Right renal cortex interstitium (tissue), 3 donors: ENCODE data around the gene TMEM232. TPM values are rescaled to one million over a fixed set of nuclear protein-coding genes. Genes with fewer than 3 reads are reported as not detected.
A peak's percentile ranks its signal among the peaks of the same experiment; 100 is the strongest.

ENCODE experiments used
- DNase-seq, 3 donors: peaks; one replicate each; pipeline ENCODE4 v3.0.0-alpha.2; 2013; ENCODE audit warnings: low read depth in 3 of 3, low spot score in 2 of 3
- polyA plus RNA-seq, 3 donors: library from polyadenylated mRNA; unstranded; fragments of 120-200 nt; gene quantifications; one replicate each; pipeline ENCODE4 v1.2.1, GENCODE V29; 2013; ENCODE audit not compliant: insufficient read length in 3 of 3

Gene TMEM232
- polyA plus RNA-seq, 3 donors, result 7.0 to 8.7 (median 7.8) TPM

- DNase-seq, result no peak
These were observed 287.2 kb downstream of the TMEM232 start for GRCh38 chr5:110439296-110439695.

DNA sequence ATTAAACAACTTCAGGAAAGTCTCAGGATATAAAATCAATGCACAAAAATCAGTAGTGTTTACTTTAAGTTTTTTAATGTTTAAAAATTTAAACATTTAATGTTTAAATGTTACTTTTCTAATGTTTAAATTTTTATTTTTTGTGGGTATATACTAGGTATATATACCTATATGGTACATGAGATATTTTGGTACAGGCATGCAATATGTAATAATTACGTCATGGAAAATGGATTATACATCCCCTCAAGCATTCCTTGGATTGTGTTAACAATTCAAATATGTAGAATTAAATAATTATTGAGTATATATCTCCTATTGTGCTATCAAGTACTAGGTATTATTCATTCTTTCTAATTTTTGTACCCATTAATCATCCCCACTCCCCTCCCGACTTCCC lies 291.3 kb downstream of the TMEM232 start:
- DNase-seq, result no peak

- no peak for DNase-seq
These were observed 294.9 kb downstream of the TMEM232 start for GRCh38 chr5:110431603-110432002.

- DNase-seq, result no peak
These were observed 312.1 kb downstream of the TMEM232 start for GRCh38 chr5:110414360-110414759.

GRCh38 chr5:110413856-110414255 lies 312.6 kb downstream of the TMEM232 start:
- DNase-seq, result no peak

- DNase-seq, result no peak
These were observed 316.9 kb downstream of the TMEM232 start for GRCh38 chr5:110409571-110409970.

DNA sequence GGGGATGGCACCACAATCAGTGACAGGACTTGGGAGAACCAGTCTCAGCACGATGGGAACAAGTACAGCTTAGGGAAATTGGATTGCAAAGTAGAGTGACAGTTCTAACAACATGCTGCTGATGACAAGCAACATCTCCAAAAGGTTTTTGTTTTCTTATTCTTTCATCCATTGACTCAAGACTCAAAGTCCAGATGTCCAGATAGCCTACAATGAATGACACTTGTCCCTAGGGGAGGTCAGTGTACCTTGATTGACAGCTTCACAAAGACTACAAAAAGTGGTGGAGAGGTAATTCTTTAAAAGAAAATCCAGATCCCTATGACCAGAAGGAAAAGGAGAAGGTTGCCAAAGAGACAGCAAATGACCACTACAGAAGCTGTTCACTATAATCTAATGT lies 323.9 kb downstream of the TMEM232 start:
- no peak for DNase-seq

DNA sequence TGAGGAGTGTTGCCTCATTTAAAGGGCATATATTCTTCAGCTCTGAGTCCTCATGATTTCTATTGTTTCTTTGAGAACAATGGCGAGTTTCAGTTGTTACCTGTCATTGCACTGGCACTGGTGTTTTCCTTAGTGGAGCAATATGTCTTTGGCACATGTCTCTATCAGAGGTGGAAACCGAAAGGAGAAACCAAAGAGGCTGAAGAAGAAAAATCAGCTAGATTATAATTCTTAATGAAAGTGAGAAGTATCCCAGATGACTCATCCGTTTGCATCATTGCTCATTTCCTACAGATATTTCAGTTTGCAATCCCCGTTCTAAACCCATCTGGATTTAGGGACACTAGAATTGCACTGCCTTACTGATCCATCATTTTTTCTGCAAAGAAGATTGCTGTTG lies 324.6 kb downstream of the TMEM232 start:
- no peak for DNase-seq

DNA sequence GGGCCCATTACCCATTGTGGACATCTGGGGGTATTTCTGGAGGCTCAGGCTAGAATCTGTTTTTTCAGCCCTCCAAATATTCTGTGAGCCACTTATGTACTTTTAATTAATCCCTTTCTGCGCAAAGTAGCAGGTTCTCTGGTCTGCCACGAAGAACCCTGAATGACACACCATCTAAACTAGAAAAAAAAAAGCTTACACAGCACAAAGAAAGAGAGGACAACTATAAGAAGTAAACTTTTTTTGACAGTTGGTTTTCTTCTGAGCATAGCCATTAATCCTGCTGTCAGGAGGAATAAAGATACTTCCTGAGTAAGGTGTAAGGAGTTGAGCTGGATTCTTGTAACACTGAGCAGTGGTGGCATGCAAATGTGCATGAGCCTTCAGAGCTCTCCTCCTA lies 327.5 kb downstream of the TMEM232 start:
- no peak for DNase-seq

DNA sequence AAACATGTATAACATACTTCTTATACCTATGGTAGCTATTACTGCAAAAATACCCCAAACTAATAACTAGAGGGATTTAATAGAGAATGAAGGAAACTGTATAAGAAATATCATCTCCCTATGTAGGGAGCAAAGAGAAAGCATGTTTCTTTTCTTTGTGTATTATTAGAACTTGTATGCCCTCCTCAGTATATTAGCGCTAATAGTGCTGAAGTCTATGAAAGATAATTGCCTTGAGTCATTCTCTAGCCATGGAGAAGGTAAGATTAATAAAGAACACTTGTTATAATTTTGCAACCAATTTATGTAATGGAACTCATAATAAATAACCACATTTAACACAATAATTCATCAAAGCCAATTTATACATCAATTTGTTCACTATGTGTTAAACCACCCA lies 329.2 kb downstream of the TMEM232 start:
- no peak for DNase-seq

- DNase-seq, result no peak
These were observed 339.7 kb downstream of the TMEM232 start for GRCh38 chr5:110386782-110387181.

DNA sequence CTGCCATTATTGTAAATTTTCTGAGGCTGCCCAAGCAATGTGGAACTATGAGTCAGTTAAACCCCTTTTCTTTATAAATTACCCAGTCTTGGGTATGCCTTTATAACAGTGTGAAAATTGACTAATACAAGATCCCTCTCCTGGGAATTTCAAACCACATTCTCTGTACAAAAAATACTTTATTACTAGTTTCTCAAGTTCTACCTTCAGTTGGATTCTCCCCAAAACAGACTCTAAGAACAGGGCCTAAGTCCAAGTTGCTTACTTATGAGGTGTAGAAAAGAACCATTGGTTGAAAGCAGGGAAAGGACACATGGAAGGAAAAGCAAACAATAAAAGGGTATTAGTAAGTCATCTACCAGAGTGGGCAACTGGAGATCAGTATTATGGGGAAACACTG lies 343.2 kb downstream of the TMEM232 start:
- DNase-seq, result no peak

GRCh38 chr5:110377943-110378342 lies 348.5 kb downstream of the TMEM232 start:
- DNase-seq, result no peak

DNA sequence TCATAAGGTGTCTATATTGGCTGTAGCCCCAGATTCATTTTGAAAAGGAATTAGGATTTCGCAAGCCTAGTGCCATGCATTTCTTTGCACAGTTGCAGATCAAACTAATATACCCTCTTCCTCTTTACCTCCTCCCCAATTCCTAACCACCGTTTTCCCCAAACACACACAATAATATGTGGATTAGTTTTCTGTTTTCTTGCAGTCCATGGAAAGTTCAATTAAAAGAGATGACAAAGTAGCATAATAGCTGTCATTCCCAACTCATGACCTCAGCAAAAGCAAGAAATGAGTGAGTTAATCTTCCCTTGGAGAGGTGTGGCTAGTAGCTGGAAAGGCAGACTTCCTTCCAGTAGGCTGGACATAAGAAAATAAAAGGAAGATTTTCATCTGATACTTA lies 349.1 kb downstream of the TMEM232 start:
- DNase-seq, result no peak

GRCh38 chr5:110376281-110376951 lies 350.1 kb downstream of the TMEM232 start:
- peak in 2 of 3 donors; percentile 24 to 29 for DNase-seq

DNA sequence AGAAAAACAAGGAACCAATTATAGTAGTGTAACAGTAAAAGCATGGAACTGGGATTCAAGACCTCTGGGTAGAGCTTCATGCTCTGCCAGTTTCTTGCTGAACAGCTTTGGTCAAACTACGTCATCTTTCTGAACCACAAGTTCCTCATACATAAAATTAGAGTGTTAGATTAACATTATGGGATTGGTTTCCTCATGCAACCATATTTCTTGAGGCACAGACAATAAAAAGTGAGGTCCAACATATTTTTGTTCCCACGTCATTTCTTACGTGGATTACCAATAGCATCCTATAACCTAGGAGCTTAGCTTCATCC lies 354.8 kb downstream of the TMEM232 start:
- no peak for DNase-seq

DNA sequence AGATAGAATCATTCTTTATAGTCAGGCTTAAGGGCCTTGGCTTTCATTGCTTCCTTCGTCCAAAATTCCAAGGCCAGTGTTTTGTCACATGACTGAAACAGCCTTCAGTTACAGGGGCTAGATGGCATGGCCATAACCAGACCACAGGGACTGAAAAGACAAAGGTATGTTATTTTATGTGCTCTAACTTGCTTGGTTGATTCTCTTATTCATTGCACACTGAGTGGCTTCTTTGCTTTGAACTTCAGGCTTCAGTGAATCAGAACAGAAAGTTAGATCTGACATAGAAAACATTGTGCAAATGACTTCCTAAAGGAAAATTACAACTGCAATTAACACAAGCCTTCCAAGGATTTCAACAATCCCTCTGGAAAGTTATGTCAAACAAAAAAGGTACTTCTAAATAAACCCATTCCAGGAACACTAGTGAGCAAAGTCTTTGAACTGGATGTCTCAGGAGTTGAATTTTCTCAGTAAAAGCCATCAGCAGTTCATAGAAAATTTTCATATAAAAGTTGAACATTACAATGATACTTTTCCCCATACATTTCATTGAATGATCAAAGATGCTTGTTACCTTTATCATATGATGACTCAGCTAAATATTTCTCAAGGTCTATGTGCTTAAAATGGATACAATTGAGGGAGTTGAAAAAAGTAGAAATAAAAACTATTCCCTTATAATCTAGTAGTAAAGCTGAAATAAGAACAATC lies 355.3 kb downstream of the TMEM232 start:
- DNase-seq, result no peak

Other genes with a start within 250 kb of the TMEM232 start
- gene SLC25A46, start 12.3 kb upstream of the TMEM232 start, polyA plus RNA-seq, result 10 to 100 TPM; 51.5 to 60.2 (median 56.0) TPM